ENCODE measurements around the gene PARP11.

The PARP11 gene

GRCh38 chr12:3820122-3820521 lies 53.1 kb downstream of the PARP11 start:
- no peak for DNase-seq

- DNase-seq = no peak
These were observed 56.9 kb downstream of the PARP11 start for GRCh38 chr12:3816266-3816665.

GRCh38 chr12:3815094-3815766 lies 58.0 kb downstream of the PARP11 start:
- DNase-seq = no peak

GRCh38 chr12:3810540-3810939 lies 62.7 kb downstream of the PARP11 start:
- DNase-seq = no peak

- no peak for DNase-seq
These were observed 63.2 kb downstream of the PARP11 start for GRCh38 chr12:3810016-3810370.

GRCh38 chr12:3809357-3810015 lies 63.7 kb downstream of the PARP11 start:
- DNase-seq = no peak

GRCh38 chr12:3805077-3805476 lies 68.1 kb downstream of the PARP11 start:
- no peak for DNase-seq

GRCh38 chr12:3803865-3804472 lies 69.2 kb downstream of the PARP11 start:
- peak; percentile 85 for DNase-seq

- no peak for DNase-seq
These were observed 70.5 kb downstream of the PARP11 start for GRCh38 chr12:3802721-3803120.

- DNase-seq = no peak
These were observed 75.6 kb downstream of the PARP11 start for GRCh38 chr12:3797531-3798048.

- no peak for DNase-seq
These were observed 77.6 kb downstream of the PARP11 start for GRCh38 chr12:3795492-3796133.

- DNase-seq = no peak
These were observed 78.1 kb downstream of the PARP11 start for GRCh38 chr12:3795066-3795465.

GRCh38 chr12:3792623-3793288 lies 80.4 kb downstream of the PARP11 start:
- DNase-seq = no peak

- DNase-seq = no peak
These were observed 81.8 kb downstream of the PARP11 start for GRCh38 chr12:3791256-3791874.

- peak; percentile 62 for DNase-seq
These were observed 82.6 kb downstream of the PARP11 start for GRCh38 chr12:3790642-3791041.

- no peak for DNase-seq
These were observed 83.4 kb downstream of the PARP11 start for GRCh38 chr12:3789838-3790237.

GRCh38 chr12:3777206-3777809 lies 95.9 kb downstream of the PARP11 start:
- peak; percentile 80 for DNase-seq

- no peak for DNase-seq
These were observed 97.7 kb downstream of the PARP11 start for GRCh38 chr12:3775385-3776035.

GRCh38 chr12:3772380-3772779 lies 100.8 kb downstream of the PARP11 start:
- DNase-seq = no peak

GRCh38 chr12:3771853-3772252 lies 101.3 kb downstream of the PARP11 start:
- DNase-seq = no peak

GRCh38 chr12:3770891-3771290 lies 102.3 kb downstream of the PARP11 start:
- DNase-seq = no peak
